ENCODE data around the gene SQSTM1. TPM values are rescaled to one million over a fixed set of nuclear protein-coding genes. Genes with fewer than 3 reads are reported as not detected.

The SQSTM1 gene
- 628 and 739 TPM in 2 replicates for total RNA-seq

GRCh38 chr5:179820483-179821297 is at the start of gene SQSTM1:
Gene SQSTM1, plus strand, starts transcription at chr5:179820905. Its CDS starts 32 bp downstream, at chr5:179820937.

GRCh38 chr5:179793468-179794139 is 27.1 kb upstream of the SQSTM1 start, which contains the start of gene LTC4S:
Gene LTC4S, plus strand, starts transcription at chr5:179793986. Its CDS starts 95 bp downstream, at chr5:179794081.

GRCh38 chr5:179806250-179807048 is 14.3 kb upstream of the SQSTM1 start, which contains the start of gene MGAT4B:
Gene MGAT4B, minus strand, starts transcription at chr5:179806866. Its CDS starts 283 bp downstream, at chr5:179806583.

GRCh38 chr5:179858586-179859427 is 38.1 kb downstream of the SQSTM1 start, which contains the start of gene MRNIP:
Gene MRNIP, minus strand, starts transcription at chr5:179858817. Its CDS starts 21 bp downstream, at chr5:179858796.

Small RNA genes within 50 kb of the gene (small RNA-seq; reads per million reads assigned to genes)
- not detected for gene MIR1229
- not detected for gene RF00019

Other genes starting within 250 kb of the SQSTM1 start
- 398 and 450 TPM in 2 replicates for gene HNRNPH1, start 197.2 kb upstream of the SQSTM1 start, total RNA-seq
- not detected in 2 replicates for gene CBY3, start 139.9 kb upstream of the SQSTM1 start, total RNA-seq
- gene CANX, start 121.9 kb upstream of the SQSTM1 start, total RNA-seq, result 842 and 930 TPM in 2 replicates
- 9.7 and 10.1 TPM in 2 replicates for gene MAML1, start 88.1 kb upstream of the SQSTM1 start, total RNA-seq
- gene LTC4S, start 26.9 kb upstream of the SQSTM1 start, total RNA-seq, result 0.86 and 3.4 TPM in 2 replicates
- gene MGAT4B, start 14.0 kb upstream of the SQSTM1 start, total RNA-seq, result 77.6 and 81.9 TPM in 2 replicates
- 12.2 and 14.4 TPM in 2 replicates for gene MRNIP, start 37.9 kb downstream of the SQSTM1 start, total RNA-seq
- gene TBC1D9B, start 87.0 kb downstream of the SQSTM1 start, total RNA-seq, result 59.1 and 66.2 TPM in 2 replicates